ENCODE data around the gene REXO4. TPM values are rescaled to one million over a fixed set of nuclear protein-coding genes. Genes with fewer than 3 reads are reported as not detected.
A peak's percentile ranks its signal among the peaks of the same experiment; 100 is the strongest.

The REXO4 gene
- total and polyA plus RNA-seq, 9 of the 15 experiments (the other 6 are each of a cell fraction or from before 2014, with no cell fraction given) = 3.4 to 72.9 (median 31.1) TPM

DNA sequence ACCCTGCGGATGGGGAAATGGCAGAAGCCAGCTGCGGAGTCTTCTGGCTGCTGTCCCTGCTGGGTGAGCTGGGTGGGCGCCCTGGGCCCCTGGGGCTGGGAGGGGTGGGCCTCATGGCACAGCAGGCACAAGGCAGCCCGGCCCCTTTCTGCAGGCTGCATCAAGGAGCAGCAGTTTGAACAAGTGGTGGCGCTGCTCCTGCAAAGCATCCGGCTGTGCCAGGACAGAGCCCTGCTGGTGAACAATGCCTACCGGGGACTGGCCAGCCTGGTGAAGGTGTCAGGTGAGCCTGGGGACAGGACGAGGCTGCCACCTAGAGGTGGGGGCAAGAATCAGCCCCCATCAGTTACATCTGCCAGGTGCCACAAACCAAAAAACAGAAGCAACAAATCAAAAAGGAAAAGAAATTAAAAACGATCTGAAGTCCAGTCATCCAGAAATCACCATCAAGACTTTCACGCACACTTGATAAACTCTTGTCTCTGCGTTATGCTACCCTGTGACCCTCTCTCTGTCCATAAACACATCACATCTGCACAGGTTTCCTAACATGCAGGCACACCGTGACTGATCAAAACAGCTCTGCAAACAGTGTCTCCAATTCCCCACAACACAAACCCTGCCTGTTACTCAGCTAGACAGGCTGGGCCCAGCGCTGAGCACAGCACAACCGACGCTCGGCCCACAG is 13.9 kb downstream of the REXO4 start (continued):
- TF ChIP-seq HIVEP1 (CRISPR knock-in tag; IDR thresholded peaks at IDR 0.05) (no peak), SLC30A9 (CRISPR knock-in tag; IDR thresholded peaks at IDR 0.05) (no peak), ARID2 (IDR thresholded peaks at IDR 0.05) (peak; percentile 33; the same call in 1 of the 2 replicates), DPF2 (IDR thresholded peaks at IDR 0.05) (no peak), ZNF263 (CRISPR knock-in tag; IDR thresholded peaks at IDR 0.05; ENCODE audit: borderline replicate concordance) (no peak), ESRRB (CRISPR knock-in tag; IDR thresholded peaks at IDR 0.05; ENCODE audit: borderline replicate concordance) (no peak), ZNF57 (CRISPR knock-in tag; IDR thresholded peaks at IDR 0.05) (no peak)
- TF ChIP-seq, protein P1, sequence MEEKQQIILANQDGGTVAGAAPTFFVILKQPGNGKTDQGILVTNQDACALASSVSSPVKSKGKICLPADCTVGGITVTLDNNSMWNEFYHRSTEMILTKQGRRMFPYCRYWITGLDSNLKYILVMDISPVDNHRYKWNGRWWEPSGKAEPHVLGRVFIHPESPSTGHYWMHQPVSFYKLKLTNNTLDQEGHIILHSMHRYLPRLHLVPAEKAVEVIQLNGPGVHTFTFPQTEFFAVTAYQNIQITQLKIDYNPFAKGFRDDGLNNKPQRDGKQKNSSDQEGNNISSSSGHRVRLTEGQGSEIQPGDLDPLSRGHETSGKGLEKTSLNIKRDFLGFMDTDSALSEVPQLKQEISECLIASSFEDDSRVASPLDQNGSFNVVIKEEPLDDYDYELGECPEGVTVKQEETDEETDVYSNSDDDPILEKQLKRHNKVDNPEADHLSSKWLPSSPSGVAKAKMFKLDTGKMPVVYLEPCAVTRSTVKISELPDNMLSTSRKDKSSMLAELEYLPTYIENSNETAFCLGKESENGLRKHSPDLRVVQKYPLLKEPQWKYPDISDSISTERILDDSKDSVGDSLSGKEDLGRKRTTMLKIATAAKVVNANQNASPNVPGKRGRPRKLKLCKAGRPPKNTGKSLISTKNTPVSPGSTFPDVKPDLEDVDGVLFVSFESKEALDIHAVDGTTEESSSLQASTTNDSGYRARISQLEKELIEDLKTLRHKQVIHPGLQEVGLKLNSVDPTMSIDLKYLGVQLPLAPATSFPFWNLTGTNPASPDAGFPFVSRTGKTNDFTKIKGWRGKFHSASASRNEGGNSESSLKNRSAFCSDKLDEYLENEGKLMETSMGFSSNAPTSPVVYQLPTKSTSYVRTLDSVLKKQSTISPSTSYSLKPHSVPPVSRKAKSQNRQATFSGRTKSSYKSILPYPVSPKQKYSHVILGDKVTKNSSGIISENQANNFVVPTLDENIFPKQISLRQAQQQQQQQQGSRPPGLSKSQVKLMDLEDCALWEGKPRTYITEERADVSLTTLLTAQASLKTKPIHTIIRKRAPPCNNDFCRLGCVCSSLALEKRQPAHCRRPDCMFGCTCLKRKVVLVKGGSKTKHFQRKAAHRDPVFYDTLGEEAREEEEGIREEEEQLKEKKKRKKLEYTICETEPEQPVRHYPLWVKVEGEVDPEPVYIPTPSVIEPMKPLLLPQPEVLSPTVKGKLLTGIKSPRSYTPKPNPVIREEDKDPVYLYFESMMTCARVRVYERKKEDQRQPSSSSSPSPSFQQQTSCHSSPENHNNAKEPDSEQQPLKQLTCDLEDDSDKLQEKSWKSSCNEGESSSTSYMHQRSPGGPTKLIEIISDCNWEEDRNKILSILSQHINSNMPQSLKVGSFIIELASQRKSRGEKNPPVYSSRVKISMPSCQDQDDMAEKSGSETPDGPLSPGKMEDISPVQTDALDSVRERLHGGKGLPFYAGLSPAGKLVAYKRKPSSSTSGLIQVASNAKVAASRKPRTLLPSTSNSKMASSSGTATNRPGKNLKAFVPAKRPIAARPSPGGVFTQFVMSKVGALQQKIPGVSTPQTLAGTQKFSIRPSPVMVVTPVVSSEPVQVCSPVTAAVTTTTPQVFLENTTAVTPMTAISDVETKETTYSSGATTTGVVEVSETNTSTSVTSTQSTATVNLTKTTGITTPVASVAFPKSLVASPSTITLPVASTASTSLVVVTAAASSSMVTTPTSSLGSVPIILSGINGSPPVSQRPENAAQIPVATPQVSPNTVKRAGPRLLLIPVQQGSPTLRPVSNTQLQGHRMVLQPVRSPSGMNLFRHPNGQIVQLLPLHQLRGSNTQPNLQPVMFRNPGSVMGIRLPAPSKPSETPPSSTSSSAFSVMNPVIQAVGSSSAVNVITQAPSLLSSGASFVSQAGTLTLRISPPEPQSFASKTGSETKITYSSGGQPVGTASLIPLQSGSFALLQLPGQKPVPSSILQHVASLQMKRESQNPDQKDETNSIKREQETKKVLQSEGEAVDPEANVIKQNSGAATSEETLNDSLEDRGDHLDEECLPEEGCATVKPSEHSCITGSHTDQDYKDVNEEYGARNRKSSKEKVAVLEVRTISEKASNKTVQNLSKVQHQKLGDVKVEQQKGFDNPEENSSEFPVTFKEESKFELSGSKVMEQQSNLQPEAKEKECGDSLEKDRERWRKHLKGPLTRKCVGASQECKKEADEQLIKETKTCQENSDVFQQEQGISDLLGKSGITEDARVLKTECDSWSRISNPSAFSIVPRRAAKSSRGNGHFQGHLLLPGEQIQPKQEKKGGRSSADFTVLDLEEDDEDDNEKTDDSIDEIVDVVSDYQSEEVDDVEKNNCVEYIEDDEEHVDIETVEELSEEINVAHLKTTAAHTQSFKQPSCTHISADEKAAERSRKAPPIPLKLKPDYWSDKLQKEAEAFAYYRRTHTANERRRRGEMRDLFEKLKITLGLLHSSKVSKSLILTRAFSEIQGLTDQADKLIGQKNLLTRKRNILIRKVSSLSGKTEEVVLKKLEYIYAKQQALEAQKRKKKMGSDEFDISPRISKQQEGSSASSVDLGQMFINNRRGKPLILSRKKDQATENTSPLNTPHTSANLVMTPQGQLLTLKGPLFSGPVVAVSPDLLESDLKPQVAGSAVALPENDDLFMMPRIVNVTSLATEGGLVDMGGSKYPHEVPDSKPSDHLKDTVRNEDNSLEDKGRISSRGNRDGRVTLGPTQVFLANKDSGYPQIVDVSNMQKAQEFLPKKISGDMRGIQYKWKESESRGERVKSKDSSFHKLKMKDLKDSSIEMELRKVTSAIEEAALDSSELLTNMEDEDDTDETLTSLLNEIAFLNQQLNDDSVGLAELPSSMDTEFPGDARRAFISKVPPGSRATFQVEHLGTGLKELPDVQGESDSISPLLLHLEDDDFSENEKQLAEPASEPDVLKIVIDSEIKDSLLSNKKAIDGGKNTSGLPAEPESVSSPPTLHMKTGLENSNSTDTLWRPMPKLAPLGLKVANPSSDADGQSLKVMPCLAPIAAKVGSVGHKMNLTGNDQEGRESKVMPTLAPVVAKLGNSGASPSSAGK (IDR thresholded peaks at IDR 0.05) = no peak
- TF ChIP-seq, protein P2, sequence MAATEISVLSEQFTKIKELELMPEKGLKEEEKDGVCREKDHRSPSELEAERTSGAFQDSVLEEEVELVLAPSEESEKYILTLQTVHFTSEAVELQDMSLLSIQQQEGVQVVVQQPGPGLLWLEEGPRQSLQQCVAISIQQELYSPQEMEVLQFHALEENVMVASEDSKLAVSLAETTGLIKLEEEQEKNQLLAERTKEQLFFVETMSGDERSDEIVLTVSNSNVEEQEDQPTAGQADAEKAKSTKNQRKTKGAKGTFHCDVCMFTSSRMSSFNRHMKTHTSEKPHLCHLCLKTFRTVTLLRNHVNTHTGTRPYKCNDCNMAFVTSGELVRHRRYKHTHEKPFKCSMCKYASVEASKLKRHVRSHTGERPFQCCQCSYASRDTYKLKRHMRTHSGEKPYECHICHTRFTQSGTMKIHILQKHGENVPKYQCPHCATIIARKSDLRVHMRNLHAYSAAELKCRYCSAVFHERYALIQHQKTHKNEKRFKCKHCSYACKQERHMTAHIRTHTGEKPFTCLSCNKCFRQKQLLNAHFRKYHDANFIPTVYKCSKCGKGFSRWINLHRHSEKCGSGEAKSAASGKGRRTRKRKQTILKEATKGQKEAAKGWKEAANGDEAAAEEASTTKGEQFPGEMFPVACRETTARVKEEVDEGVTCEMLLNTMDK (IDR thresholded peaks at IDR 0.05; ENCODE audit: borderline replicate concordance, insufficient read depth, low read depth, low read length, poor library complexity, severe bottlenecking) = peak; percentile 31
- TF ChIP-seq, protein P3, sequence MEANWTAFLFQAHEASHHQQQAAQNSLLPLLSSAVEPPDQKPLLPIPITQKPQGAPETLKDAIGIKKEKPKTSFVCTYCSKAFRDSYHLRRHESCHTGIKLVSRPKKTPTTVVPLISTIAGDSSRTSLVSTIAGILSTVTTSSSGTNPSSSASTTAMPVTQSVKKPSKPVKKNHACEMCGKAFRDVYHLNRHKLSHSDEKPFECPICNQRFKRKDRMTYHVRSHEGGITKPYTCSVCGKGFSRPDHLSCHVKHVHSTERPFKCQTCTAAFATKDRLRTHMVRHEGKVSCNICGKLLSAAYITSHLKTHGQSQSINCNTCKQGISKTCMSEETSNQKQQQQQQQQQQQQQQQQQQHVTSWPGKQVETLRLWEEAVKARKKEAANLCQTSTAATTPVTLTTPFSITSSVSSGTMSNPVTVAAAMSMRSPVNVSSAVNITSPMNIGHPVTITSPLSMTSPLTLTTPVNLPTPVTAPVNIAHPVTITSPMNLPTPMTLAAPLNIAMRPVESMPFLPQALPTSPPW (CRISPR knock-in tag; IDR thresholded peaks at IDR 0.05) = no peak
- TF ChIP-seq, protein P4, sequence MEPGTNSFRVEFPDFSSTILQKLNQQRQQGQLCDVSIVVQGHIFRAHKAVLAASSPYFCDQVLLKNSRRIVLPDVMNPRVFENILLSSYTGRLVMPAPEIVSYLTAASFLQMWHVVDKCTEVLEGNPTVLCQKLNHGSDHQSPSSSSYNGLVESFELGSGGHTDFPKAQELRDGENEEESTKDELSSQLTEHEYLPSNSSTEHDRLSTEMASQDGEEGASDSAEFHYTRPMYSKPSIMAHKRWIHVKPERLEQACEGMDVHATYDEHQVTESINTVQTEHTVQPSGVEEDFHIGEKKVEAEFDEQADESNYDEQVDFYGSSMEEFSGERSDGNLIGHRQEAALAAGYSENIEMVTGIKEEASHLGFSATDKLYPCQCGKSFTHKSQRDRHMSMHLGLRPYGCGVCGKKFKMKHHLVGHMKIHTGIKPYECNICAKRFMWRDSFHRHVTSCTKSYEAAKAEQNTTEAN (CRISPR knock-in tag; IDR thresholded peaks at IDR 0.05) = no peak
